Measurements from ENCODE around the gene KIF3C.
"Not testable (repeated sequence)": the region's sequence is repeated elsewhere in the genome, so short reads cannot be mapped to it uniquely, and the experiment has no call there.

Gene KIF3C

GRCh38 chr2:25998816-25999383 lies 16.6 kb upstream of the KIF3C start:
- not testable (repeated sequence) for DNase-seq

- DNase-seq = no peak
Observed at GRCh38 chr2:25996844-25997243, 14.5 kb upstream of the KIF3C start.

DNA sequence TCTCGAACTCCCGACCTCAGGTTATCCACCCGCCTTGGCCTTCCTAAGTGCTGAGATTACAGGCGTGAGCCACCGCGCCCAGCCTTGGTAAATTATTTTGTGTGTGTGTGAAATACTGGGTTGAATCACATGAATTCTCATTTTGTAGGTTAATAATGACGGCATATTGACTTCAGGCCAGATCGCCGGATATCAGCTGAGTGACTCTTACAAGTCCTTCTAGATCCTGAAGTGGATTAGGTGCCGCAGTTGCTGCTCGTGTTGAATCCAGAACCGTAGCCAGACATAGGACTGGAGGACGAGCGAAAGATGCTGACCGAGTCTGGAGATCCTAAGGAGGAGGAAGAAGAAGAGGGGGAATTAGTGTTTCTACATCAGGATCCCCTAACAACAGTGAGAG lies 12.2 kb upstream of the KIF3C start:
- no peak for DNase-seq

GRCh38 chr2:25993049-25993448 lies 10.8 kb upstream of the KIF3C start:
- DNase-seq = no peak

GRCh38 chr2:25992556-25992955 lies 10.3 kb upstream of the KIF3C start:
- DNase-seq = no peak

- DNase-seq = no peak
Observed at GRCh38 chr2:25991965-25992364, 9.7 kb upstream of the KIF3C start.

GRCh38 chr2:25989154-25989553 lies 6.9 kb upstream of the KIF3C start:
- DNase-seq = no peak

DNA sequence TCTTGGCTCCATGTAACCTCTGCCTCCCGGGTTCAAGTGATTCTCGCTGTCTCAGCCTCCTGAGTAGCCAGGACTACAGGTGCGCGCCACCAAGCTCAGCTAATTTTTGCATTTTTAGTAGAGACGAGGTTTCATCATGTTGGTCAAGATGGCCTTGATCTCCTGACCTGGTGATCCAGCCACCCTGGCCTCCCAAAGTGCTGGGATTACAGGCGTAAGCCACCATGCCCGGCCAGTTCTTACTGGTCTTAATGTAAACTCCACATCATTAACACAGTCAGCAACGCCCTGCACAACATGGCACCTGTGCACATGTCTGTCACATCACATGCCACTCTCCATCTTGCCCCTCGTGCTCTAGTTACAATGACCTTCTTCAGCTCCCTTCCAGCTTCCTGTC lies 5.8 kb upstream of the KIF3C start:
- no peak for DNase-seq

DNA sequence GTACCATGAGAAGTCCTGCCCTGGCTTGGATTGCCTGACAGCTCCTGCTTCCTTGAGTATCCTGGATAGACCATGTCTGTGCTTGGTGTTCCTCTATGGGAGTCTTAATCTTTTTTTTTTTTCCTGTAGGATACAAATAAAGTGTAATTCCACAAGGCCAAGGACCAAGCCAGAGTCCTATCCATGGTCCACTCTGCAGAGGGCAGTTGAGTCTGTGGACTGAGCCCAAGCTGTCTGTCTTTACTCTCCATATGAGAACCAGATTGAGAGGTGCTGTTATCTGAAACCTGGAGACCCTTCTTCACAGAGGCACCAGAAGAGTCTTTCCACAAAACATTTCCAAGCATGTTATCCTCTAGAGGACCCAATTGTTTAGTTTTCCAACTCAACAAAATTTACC lies 1.4 kb upstream of the KIF3C start:
- DNase-seq = no peak

DNA sequence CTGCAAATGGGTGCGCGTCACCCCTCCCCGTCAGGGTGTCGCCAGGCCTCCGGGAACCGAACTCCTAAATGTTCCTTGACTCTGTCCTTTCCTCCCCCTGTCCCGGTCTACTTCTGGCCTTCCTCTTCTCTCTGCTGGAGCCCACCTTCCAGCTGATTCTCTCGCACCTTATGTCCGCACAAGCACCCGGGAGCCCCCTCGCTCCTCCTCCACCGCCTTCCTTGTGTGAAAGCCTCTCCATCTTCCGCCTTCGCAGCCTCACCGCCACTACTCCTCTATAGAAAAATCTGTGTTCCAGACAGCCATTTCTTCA lies 627 bp upstream of the KIF3C start:
- no peak for DNase-seq

DNA sequence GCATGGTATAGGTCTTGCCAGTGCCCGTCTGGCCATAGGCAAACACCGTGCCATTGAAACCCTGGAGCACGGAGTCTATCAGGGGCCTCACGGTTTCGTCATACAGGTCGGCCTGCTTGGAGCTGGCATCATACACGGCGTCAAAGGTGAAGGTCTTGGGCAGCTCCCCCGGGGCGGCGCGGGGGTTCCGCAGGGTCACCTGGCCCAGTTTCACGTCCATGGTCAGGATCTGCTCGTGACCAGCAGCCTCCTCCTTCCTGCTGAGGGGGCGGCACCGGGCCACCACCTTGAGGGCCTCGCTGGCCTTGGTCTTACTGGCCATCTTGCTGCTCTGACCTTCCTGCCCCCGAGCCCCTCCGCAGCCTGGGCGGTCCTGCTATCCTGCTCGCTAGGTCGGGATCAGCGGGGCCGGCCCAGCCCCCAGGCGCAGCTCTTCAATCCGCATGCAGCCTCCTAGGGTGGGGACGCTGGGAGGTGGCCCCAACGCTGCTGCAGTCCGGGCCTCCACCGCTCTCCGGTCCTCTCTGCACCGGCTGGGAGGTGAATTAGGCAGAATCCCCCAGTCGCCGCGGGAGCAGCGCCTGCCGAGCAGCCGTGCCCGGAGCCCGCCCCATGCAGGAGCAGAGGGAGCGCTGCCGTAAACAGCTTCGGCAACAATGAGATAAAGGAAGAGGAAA lies 563 bp downstream of the KIF3C start:
- DNase-seq = no peak

GRCh38 chr2:25980951-25981350 lies 1.3 kb downstream of the KIF3C start:
- DNase-seq = no peak

- no peak for DNase-seq
Observed at GRCh38 chr2:25980076-25980887, 2.0 kb downstream of the KIF3C start.

DNA sequence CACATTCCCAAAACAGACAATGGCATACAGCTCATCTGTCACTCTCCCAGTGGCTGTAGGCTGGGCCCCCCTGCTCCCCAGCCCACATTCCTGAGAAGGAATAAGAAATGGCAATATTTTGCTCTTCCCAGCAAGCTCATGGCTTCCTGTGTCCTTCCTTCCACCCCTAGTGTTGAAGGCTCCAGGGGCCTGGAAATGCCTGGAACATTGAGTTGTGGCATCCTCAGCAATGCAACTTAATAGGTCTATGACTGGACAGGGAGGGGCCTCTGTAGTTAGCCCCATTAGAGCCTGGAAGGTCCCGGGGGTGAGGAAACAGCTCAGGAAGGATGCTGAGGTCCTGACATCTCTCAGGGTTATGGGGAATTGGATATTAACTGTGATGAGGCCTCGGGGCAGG lies 3.3 kb downstream of the KIF3C start:
- no peak for DNase-seq

DNA sequence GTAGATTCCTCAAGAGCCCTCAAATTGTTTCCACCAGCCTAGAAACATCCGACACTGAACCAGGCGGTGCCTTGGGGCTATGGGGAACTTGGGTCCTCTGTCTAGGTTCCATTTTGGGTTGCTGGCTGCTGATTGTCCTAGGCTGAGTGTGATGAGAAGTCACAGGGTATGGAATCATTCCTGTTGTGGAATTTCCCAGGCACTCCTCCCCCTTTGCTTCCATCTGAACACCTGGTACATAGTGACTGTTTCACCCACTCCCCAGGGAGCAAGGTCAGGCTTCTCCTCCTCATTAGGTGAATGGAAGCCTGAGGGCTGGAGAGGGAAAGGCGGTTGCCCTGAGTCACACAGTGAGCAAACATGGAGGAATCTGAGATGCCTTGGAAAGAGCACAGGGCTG lies 4.5 kb downstream of the KIF3C start:
- no peak for DNase-seq

- DNase-seq = no peak
Observed at GRCh38 chr2:25976983-25977741, 5.1 kb downstream of the KIF3C start.

- DNase-seq = no peak
Observed at GRCh38 chr2:25972049-25972823, 10.1 kb downstream of the KIF3C start.

- DNase-seq = no peak
Observed at GRCh38 chr2:25971596-25971995, 10.7 kb downstream of the KIF3C start.

DNA sequence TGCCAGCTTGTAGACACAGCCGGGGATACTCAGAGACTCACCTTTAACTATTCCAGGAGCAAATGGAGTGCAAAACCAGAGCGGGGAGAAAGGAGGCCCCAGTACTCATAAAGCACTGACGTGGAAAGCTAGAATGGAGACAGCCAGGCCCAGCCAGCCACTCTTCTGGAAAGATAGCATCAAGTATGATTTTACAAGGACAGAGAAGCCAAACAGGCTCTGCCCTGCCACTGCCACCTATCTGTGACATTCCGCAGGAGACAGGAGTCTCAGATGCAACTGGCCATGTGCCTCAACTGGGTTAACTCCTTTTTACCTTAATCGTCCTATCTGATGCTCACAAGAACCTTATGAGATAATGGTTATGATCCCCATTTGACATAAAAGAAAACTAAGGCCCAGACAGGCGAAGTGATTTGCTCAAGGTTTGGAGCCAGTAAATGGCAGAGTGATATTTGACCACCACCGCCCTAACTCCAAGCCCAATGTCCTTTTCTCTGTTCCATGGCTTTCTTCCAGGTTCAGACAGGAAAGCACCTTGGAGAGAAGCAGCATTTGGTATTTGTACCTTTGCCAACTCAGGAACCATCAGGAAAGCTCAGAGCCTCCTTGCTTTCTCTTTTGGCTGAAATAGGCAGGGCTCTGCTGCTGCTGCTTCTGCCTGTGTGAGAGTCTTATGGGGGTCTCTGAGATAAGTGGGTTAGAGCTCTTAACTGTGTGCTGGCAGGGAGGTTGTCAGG lies 15.6 kb downstream of the KIF3C start:
- no peak for DNase-seq

GRCh38 chr2:25964891-25965290 lies 17.4 kb downstream of the KIF3C start:
- DNase-seq = no peak

- no peak for DNase-seq
Observed at GRCh38 chr2:25960920-25961319, 21.4 kb downstream of the KIF3C start.

DNA sequence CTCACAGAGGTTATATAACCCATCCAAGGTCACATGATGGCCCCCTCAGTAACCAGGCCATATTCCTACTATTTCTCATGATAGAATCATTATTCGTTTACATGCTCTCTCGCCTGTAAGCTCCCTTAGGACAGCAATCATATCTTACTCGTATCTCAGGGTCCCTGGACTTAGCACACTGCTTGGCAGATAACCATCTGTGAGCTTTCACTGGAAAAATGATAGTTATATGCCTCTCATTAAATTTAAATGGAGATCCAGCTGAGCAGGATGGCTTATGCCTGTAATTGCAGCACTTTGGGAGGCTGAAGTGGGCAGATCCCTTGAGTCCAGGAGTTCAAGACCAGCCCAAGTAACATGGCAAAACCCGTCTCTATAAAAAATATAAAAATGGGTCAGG lies 21.9 kb downstream of the KIF3C start:
- no peak for DNase-seq

Data from activated CD8-positive, alpha-beta memory T cell treated with anti-CD3 and anti-CD28 coated beads for 24 hours (primary cell).